Measurements from ENCODE around the gene TNPO2. TPM values are rescaled to one million over a fixed set of nuclear protein-coding genes. Genes with fewer than 3 reads are reported as not detected.
A peak's percentile ranks its signal among the peaks of the same experiment; 100 is the strongest.
"Not testable (repeated sequence)": the region's sequence is repeated elsewhere in the genome, so short reads cannot be mapped to it uniquely, and the experiment has no call there.

The TNPO2 gene
- total RNA-seq, 1 donor from 2014 or later: 70.6 TPM

GRCh38 chr19:12715102-12715501 is 8.6 kb downstream of the TNPO2 start:
- DNase-seq (ENCODE audit: low spot score) (no peak), ATAC-seq (no peak)
- intact Hi-C loops (cut with DNase I): no loop called here

DNA sequence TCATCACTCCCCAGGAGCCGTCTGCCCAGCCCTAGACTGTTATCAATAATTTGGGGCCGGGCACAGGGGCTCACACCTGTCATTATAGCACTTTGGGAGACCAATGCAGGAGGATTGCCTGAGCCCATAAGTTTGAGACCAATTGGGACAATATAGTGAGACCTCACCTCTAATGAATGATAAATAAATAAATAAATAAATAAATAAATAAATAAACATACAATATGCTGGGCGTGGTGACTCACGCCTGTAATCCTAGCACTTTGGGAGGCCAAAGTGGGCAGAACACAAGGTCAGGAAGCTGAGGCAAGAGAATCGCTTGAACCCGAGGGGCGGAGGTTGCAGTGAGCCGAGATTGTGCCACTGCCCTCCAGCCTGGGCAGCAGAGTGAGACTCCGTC is 10.4 kb downstream of the TNPO2 start:
- intact Hi-C loops (cut with DNase I); DNase-seq (ENCODE audit: low spot score); ATAC-seq: not testable (repeated sequence)

DNA sequence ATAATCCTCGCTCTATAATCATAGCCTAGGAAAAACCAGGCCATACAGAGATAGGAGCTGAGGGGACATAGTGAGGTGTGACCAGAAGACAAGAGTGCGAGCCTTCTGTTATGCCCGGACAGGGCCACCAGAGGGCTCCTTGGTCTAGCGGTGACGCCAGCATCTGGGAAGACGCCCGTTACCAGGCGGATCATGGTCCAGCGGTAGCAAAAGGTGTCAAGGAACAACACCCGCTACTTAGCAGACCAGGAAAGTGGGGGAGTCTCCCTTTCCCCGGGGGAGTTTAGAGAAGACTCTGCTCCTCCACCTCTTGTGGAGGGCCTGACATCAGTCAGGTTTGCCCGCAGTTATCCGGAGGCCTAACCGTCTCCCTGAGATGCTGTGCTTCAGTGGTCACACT is 11.7 kb downstream of the TNPO2 start:
- DNase-seq (ENCODE audit: low spot score); intact Hi-C loops (cut with DNase I); ATAC-seq: not testable (repeated sequence)

- ATAC-seq: no peak
- intact Hi-C loops (cut with DNase I): no loop called here
- DNase-seq (ENCODE audit: low spot score): no peak
Measured at GRCh38 chr19:12711187-12711586, 12.5 kb downstream of the TNPO2 start.

GRCh38 chr19:12708641-12709040 is 15.1 kb downstream of the TNPO2 start:
- intact Hi-C loops (cut with DNase I): no loop called here
- ATAC-seq (no peak), DNase-seq (ENCODE audit: low spot score) (no peak)

DNA sequence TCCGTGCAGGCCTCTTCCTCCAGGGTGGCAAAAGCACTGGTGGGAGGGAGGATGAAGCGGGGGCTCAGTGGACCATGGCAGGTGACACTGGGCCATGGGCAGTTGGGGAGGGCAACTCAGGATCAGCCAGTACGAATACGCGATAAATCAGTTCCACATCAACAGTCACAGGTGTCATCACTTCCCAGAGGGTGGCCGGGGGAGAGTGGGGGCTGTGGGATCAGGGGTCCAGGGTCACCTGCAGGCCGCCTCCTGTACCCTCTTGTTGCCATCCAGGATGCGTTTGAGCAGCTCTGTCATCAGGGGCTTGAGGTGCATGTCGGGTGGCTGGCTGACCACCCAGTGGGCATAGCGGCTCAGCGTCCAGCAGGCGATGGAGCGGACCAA is 17.4 kb downstream of the TNPO2 start:
- intact Hi-C loops (cut with DNase I): no loop called here
- DNase-seq (ENCODE audit: low spot score): no peak
- ATAC-seq: no peak

DNA sequence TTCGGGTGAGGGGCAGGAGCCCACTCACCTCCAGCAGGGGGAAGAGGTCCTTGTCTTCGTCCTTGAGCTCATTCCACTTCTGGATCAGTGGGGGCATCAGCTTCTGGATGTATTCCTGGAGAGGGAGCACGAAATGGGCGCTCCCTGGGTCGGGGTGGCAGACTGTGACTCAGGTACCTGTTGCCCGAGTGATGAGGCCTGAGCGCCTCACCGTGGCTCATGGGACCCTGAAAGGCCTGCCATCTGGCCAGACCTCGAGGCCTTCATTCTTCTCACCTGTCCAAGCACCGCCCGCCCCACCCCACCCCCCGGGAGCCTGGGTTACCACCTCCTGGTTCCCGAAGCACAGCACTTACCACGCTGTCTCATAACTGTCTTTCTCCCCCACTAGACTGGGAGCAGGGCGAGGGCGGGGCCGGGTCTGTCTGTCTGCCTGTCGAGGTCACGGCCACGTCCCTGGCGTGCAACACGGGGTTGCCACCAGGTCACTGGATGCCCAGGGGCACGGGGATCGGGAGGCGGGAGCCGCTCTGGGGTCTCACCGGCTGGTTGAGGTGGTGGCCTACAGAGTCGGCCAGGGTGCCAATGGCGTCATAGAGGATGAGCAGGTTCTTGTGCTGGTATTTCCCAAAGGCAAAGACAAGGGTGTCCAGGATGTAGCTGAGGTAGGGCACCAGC is 17.9 kb downstream of the TNPO2 start:
- DNase-seq (ENCODE audit: low spot score) (no peak), ATAC-seq (no peak)
- intact Hi-C loops (cut with DNase I): no loop called here

DNA sequence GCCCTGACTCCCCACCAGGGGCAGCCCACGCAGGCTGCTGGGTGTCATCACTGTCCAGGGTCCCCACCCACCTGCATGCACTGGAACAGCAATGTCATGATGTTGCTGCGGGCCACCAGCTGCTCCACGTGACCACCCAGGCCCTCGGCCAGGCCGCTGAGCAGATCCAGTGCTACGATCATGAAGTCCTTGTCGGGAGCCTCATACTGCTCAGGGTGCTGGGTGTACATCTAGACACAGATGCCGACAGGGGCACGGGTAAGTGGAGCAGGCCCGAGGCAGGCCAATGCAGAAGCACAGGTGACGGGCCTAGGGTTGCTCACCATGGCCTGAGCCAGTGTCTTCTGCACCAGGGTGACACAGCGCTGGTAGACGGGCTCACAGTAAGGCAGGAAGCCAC is 18.6 kb downstream of the TNPO2 start:
- DNase-seq (ENCODE audit: low spot score): no peak
- no peak for ATAC-seq
- intact Hi-C loops (cut with DNase I): no loop called here

- ATAC-seq: no peak
- DNase-seq (ENCODE audit: low spot score): no peak
- intact Hi-C loops (cut with DNase I): no loop called here
Measured at GRCh38 chr19:12703046-12703445, 20.7 kb downstream of the TNPO2 start.

- DNase-seq (ENCODE audit: low spot score) (peak; percentile 59), ATAC-seq (no peak)
- intact Hi-C loops (cut with DNase I): no loop called here
Measured at GRCh38 chr19:12701596-12702282, 22.0 kb downstream of the TNPO2 start.

GRCh38 chr19:12698138-12698537 is 25.6 kb downstream of the TNPO2 start:
- DNase-seq (ENCODE audit: low spot score): no peak
- intact Hi-C loops (cut with DNase I): no loop called here
- ATAC-seq: no peak

GRCh38 chr19:12697425-12697824 is 26.3 kb downstream of the TNPO2 start:
- not testable (repeated sequence) for DNase-seq (ENCODE audit: low spot score)

DNA sequence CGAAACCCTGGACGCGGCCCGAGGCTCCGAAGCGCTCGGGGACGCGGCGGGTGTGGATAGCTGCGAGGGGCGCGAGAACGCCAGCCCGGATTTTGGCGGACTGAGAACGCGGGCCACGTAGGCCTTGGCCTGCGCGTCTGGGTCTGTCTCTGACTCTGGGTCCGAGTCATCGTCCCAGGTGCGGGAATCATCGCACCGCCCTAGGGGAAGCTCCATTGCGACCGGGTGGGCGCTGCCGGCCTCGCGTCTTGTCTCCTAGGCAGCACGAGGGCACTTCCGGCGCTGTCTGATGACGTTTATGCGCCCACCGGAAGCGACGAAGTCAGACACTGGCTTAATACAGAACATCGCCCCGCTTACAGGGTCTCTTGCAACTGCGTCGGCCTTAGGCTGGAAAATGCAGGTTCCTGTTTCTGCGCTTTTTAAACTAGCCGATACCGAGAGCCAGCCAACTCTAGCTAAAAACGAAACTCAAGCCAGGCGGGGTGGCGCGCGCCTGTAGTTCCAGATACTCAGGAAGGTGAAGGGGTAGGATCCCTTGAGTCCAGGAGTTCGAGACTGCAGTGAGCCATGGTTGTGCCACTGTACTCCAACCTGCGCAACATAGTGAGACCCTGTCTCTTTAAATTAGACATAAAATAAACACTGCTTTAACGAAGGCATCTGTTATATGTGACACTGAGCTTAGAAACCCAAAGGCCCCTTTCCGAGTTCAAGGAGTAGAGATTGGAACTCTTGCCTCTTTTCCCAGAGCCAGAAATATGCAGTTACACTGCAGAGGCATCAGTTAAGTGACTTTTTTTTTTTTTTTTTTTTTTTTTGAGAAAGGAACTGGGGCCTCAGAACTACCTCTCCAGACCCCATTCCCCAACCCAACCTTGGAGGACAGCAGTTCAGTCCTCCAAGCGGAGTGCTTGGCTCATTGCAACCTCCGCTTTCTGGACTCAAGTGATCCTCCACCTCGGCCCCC is 27.1 kb downstream of the TNPO2 start, which contains the start of gene FBXW9:
TSS of gene FBXW9 (minus strand) at position 266 of the 970 bp plus-strand sequence. CDS start at position 216, 50 bp downstream.
- DNase-seq (ENCODE audit: low spot score) (peak; percentile 98), ATAC-seq (peak; percentile 95)
- intact Hi-C loops (cut with DNase I): no loop called here

More at GRCh38 chr19:12697425-12697824, 26.3 kb downstream of the TNPO2 start:
- ATAC-seq; intact Hi-C loops (cut with DNase I): not testable (repeated sequence)

GRCh38 chr19:12695997-12696365 is 27.8 kb downstream of the TNPO2 start:
- peak; percentile 3 for ATAC-seq
- no peak for DNase-seq (ENCODE audit: low spot score)
- intact Hi-C loops (cut with DNase I): no loop called here

DNA sequence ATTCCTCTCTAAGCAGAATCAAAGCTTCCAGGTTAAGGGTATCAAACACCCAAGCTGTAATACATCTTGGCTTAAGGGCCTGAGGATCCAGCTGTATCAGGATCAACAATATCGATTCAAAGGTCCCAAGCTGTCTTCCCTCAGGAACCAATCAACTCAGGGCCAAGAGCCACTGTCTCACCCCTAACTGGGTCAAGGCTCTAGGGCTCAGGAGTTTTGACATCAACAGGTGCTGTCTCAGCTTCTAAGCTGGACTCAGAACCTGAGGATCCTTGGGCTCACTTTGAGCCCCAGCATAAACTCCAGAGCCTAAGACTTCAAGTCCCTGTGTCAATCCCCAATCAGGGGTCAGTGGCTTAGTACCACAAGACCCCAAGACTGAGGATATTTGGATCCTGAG is 28.2 kb downstream of the TNPO2 start:
- intact Hi-C loops (cut with DNase I): no loop called here
- DNase-seq (ENCODE audit: low spot score): no peak
- no peak for ATAC-seq

DNA sequence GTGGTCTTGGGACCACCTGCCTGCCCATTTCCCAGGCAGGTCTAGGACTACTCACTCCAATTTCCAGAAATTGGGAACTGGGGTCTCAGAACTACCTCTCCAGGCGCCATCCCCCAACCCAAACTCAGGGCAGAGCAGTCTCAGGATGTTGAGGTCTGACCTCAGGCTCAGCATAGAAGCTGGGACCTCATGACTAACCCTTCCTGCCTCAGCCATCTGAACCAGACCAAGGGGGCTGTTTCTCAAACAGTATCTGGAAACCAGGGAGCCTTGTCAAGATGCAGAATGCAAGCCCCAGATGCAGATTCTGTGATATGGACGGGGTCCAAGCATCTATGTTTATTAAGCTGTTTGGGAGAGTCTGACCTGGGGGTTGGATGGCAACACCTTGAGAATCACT is 28.6 kb downstream of the TNPO2 start:
- intact Hi-C loops (cut with DNase I): no loop called here
- DNase-seq (ENCODE audit: low spot score): no peak
- ATAC-seq: no peak

GRCh38 chr19:12694641-12695040 is 29.1 kb downstream of the TNPO2 start:
- DNase-seq (ENCODE audit: low spot score): peak; percentile 61
- intact Hi-C loops (cut with DNase I): no loop called here
- ATAC-seq: no peak

DNA sequence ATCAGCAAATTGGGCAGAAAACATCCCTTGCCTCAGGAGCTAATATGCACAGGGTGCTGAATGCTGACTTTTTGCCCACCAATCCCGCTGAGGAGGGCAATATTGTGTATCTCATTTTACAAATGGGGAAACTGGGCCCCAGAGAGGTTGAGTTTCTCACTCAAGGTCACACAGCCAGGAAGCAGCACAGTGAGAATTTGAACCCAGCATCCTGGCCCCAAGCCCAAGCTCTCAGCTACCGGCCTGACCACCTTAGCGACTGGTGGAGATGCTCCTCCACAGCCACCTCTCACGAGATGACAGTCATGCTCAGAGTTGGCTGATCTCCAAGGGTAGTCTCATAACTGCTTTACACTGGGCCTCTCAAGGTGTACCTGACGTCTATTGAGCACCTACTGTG is 30.8 kb downstream of the TNPO2 start:
- no peak for ATAC-seq
- DNase-seq (ENCODE audit: low spot score): no peak
- intact Hi-C loops (cut with DNase I): no loop called here

DNA sequence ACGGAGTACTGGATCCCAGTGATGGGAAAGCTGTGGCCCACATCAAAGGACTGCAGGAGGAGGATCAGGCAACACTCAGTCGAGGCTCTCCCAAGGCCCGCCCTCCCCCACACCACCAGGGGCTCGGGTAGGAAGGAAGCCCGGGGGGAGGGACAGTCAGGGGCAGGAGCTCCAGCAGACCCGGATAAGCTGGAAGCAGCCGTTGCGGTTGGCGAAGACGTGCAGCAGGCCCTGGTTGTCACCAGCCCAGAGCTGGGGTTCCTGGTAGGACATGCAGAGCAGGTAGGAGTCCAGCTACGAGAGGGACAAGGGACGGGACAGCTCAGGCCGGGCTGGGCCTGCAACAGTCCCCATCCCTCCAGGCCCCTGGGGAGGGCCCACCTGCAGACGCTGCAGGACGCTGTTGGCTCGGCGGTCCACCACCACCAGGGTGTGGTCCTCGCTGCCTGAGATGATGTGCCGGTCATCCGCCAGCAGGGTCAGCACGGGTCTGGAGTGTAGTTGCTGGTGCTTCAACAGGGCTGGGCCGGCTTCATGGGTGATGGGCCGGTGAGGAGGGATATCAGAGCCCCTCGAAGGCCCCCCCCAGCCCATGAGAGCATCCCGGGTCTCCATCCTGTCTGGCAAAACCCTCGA is 34.0 kb downstream of the TNPO2 start:
- ATAC-seq (no peak), DNase-seq (ENCODE audit: low spot score) (no peak)
- intact Hi-C loops (cut with DNase I): no loop called here
